HG03342 (cell line): ENCODE results near the gene GRAMD4.

Experiments used
- ATAC-seq: cut with Tn5 transposase; IDR thresholded peaks from one replicate; pipeline ENCODE4 v1.9.1; 2021; ENCODE audit warnings: mild to moderate bottlenecking, moderate library complexity; ENCODE audit not compliant: unreplicated experiment

Gene GRAMD4

GRCh38 chr22:46619830-46620501 lies at the start of gene GRAMD4:
GRAMD4 (plus strand) TSS chr22:46620386; CDS start chr22:46626800, 6,414 bp downstream.
- no peak for ATAC-seq

- ATAC-seq, result no peak
These were observed 48.4 kb upstream of the GRAMD4 start for GRCh38 chr22:46571642-46572250.

- ATAC-seq, result no peak
These were observed 47.0 kb upstream of the GRAMD4 start for GRCh38 chr22:46572911-46573780.

- no peak for ATAC-seq
These were observed 46.3 kb upstream of the GRAMD4 start for GRCh38 chr22:46573781-46574437.

- ATAC-seq, result no peak
These were observed 45.7 kb upstream of the GRAMD4 start for GRCh38 chr22:46574438-46574992.

- ATAC-seq, result no peak
These were observed 44.9 kb upstream of the GRAMD4 start for GRCh38 chr22:46574993-46575910.

GRCh38 chr22:46575911-46576555 lies 44.2 kb upstream of the GRAMD4 start:
- no peak for ATAC-seq

GRCh38 chr22:46576556-46577367 lies 43.4 kb upstream of the GRAMD4 start:
- no peak for ATAC-seq

- no peak for ATAC-seq
These were observed 42.6 kb upstream of the GRAMD4 start for GRCh38 chr22:46577368-46578249.

GRCh38 chr22:46578251-46578823 lies 41.8 kb upstream of the GRAMD4 start:
- ATAC-seq, result no peak

GRCh38 chr22:46578824-46579561 lies 41.2 kb upstream of the GRAMD4 start:
- ATAC-seq, result no peak

GRCh38 chr22:46579751-46580449 lies 40.3 kb upstream of the GRAMD4 start:
- ATAC-seq, result no peak

- ATAC-seq, result no peak
These were observed 39.1 kb upstream of the GRAMD4 start for GRCh38 chr22:46580940-46581537.

- no peak for ATAC-seq
These were observed 38.5 kb upstream of the GRAMD4 start for GRCh38 chr22:46581538-46582244.
